HG02981 (cell line): Measurements from ENCODE around the gene BNIP5.

Source experiments
- ATAC-seq: cut with Tn5 transposase; IDR thresholded peaks from one replicate; pipeline ENCODE4 v1.9.1; 2021; ENCODE audit warnings: mild to moderate bottlenecking, moderate library complexity; ENCODE audit not compliant: unreplicated experiment

BNIP5 gene

GRCh38 chr6:36326356-36326995 is 10.2 kb downstream of the BNIP5 start:
- ATAC-seq: no peak

- ATAC-seq: no peak
These were observed 12.0 kb downstream of the BNIP5 start for GRCh38 chr6:36324715-36325114.

DNA sequence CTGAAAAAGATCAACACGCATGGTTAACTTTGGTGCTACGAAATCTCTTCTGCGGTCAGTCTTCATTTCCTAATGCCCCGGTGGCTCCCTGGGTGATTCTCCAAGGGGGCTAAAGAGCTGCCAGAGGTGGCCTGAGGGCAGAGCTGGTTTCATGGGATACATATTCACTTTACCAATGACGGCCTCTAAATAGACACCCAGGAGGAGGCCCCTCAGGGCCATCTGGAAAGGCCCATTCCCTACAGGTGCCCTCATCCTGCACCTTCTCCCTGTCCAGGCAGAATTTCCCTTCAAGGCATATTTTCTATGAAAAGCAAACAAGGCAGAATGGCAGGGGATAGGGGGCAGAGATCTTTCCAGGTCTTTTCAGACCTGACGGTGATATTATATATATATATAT is 12.5 kb downstream of the BNIP5 start:
- ATAC-seq: no peak

GRCh38 chr6:36323062-36323461 is 13.6 kb downstream of the BNIP5 start:
- ATAC-seq: no peak

DNA sequence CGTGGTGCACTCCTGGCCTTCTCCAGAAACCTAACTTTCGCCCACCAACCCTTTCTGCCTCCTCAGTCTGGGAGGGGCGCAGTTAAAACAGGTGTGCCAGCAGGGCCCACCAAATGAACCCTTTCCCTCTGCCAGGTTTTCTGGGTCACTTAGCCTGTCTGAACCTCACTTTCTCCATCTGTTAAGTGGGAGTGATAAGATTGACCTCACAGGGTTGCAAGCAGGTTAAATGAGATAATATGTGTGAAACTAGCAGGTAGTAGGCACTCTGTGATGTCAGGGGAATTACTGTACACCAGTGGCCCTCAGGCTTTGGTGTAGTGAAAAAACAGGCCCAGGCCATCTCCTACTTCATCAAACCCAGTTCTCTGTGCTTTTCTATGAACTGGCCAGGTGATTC is 14.1 kb downstream of the BNIP5 start:
- ATAC-seq: no peak

DNA sequence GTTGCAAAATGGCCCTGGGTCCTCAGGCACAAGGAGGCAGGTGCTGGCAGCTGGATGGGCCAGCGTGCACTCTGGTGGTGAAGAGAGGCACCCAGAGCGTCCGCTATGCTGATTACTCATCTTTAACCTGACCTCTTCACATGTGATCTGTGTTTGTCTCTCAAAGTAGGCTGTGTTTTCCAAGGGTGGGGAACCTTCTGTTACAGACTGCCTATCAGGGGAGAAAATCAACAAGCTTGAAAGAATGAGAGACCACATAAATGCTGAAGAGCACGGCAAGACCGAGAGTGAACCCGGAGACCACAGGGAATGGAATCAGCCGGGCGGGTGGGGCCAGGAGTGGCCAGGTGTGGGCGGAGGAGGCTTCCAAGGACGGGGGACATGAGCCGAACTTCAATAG is 16.2 kb downstream of the BNIP5 start:
- no peak for ATAC-seq

- no peak for ATAC-seq
These were observed 16.9 kb downstream of the BNIP5 start for GRCh38 chr6:36319821-36320220.

GRCh38 chr6:36319436-36319762 is 17.3 kb downstream of the BNIP5 start:
- ATAC-seq: no peak

- no peak for ATAC-seq
These were observed 17.8 kb downstream of the BNIP5 start for GRCh38 chr6:36318690-36319435.

DNA sequence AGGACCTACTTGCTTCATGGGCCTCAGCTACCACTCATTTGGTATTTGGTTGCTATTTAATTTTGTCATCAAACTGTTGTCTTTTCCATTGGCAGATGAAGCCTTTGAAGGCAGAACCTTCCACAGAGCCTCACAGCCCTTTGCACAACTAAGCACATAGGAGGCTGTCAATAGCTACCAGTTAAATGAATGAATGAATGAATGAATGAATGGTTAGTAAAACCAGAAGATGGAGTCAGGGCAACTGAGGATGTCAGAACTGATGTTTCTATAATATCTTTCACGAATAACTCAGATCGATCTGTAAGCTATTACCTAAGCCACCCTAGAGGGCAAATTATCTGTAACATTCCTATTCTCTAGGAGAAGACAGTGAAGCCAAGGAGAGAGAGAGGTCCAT is 19.1 kb downstream of the BNIP5 start:
- no peak for ATAC-seq

GRCh38 chr6:36315921-36316320 is 20.8 kb downstream of the BNIP5 start:
- no peak for ATAC-seq

- no peak for ATAC-seq
These were observed 22.3 kb downstream of the BNIP5 start for GRCh38 chr6:36314221-36315014.

GRCh38 chr6:36313649-36313936 is 23.1 kb downstream of the BNIP5 start:
- no peak for ATAC-seq

DNA sequence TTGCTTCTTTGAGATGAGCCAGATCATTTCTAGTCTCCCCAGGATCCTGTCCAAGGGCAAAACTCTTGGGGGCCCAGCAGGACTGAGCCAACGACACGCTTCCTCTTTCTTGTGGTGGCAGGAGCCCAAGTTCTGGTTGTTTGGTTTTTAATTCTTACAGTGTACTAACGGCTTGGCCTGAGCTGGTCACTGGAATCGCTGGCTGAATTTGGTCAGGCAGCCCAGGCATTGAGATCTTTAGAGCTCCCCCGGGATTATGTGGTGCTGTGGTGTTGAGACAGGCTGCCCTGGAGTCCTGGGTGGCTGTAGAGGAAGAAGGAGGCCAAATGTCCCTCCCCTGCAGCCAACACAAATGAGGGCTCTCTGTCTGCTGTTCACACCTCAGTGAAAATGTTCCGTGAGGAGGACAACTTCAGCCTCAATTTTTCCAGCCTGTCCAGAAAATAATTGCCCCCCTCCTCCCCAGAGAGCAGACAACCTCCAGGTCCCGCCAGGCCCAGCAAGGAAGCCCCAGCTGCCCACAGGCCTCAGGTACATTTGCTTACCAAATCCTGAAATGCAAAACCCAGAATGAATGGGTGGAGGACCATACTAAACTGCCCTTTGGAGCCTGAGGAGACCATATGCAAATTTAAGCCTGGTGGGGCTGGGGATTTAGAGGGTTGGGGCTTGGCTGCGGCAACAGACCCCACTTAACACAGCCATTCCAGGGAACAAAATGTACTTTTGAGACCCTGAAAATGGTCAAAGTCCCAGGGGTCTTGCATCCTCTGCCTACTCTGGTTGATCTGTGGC is 23.6 kb downstream of the BNIP5 start:
- peak; percentile 50 for ATAC-seq

DNA sequence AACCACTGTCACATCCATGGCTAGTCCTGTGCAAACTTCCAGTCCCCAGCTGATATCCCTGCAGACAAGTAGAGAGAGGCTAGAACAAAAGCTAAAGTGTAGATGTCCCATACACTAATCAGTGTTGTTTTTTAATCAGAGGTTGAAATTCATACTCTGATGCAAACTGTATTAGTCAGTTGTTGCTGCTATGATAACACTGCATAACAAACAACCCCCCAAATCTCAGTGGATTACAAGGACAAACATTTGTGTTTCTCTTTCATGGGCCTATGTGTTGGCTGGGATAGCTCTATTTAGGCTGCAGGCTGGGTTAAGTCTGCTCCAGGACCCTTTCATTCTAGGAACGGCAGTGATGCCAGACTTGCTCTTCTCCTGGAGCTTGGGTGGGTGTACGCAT is 26.8 kb downstream of the BNIP5 start:
- ATAC-seq: no peak

- ATAC-seq: no peak
These were observed 27.5 kb downstream of the BNIP5 start for GRCh38 chr6:36309203-36309602.

DNA sequence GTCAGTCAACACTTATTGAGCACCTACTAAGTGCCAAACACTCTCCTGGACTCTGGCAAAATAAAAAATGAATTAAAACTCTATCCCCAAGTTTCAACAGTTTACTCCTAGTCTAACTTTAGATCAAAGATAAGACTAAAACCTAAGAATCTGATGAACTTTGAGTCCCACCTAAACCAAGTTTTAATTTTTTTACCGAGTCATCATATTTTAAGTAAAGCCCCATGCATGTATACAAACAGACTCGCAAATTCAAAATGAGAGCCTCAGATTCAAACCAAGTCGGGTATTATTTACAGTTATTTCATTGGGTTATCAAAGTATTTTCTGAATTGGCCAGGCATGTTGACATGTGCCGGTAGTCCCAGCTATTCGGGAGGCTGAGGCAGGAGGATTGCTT is 28.2 kb downstream of the BNIP5 start:
- no peak for ATAC-seq

GRCh38 chr6:36306375-36306774 is 30.3 kb downstream of the BNIP5 start:
- ATAC-seq: no peak

- ATAC-seq: no peak
These were observed 30.8 kb downstream of the BNIP5 start for GRCh38 chr6:36305885-36306284.

- ATAC-seq: peak; percentile 74
These were observed 34.3 kb downstream of the BNIP5 start for GRCh38 chr6:36302227-36302976.

DNA sequence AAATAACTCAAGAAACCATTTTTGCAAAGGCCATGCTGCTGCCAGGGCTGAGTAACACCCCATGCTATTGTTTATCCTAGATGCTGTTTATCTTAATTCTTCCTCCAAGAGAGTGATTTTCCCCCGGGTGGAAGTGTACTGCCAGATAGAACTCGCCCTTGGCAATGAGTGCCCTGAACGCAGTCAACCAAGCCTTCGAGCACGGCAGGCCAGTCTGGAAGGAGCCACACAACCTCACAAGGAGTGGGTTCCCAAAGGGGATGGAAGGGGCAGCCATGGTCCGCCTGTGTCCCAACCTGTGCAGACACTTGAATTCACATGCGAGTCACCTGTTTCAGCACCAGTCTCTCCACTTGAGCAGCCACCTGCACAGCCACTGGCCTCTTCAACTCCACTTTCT is 34.9 kb downstream of the BNIP5 start:
- no peak for ATAC-seq
